Neural crest cell (in vitro differentiated cells): Measurements from ENCODE around the gene TEAD3. TPM values are rescaled to one million over a fixed set of nuclear protein-coding genes. Genes with fewer than 3 reads are reported as not detected.

ENCODE experiments used
- DNase-seq: peaks from one replicate; pipeline ENCODE4 v3.0.0; 2021; ENCODE audit warnings: low read depth, mixed read lengths, low spot score
- H3K27ac Mint-ChIP-seq: one replicate; pipeline ENCODE4 v1.8.0; 2021; ENCODE audit warnings: mild to moderate bottlenecking, mixed read lengths; ENCODE audit not compliant: unreplicated experiment
- H3K27me3 Mint-ChIP-seq: 2 replicates; pipeline ENCODE4 v1.8.0; 2021; ENCODE audit warnings: low read depth, mild to moderate bottlenecking, mixed read lengths
- H3K36me3 Mint-ChIP-seq: 2 replicates; pipeline ENCODE4 v1.8.0; 2021; ENCODE audit warnings: low read depth, mild to moderate bottlenecking, mixed read lengths
- H3K4me1 Mint-ChIP-seq: 2 replicates; pipeline ENCODE4 v1.8.0; 2021; ENCODE audit warnings: mixed read lengths
- H3K4me3 Mint-ChIP-seq: one replicate; pipeline ENCODE4 v1.8.0; 2021; ENCODE audit warnings: mild to moderate bottlenecking, mixed read lengths
- H3K9me3 Mint-ChIP-seq: 2 replicates; pipeline ENCODE4 v1.8.0; 2021; ENCODE audit warnings: mixed read lengths
- total RNA-seq: library from RNA; stranded (reverse); gene quantifications from 2 replicates; pipeline ENCODE4 v1.2.1, GENCODE V29; 2021
- TF ChIP-seq, protein P1 (sequence below): fragments of 200-600 bp; sonication (generic); conservative IDR thresholded peaks from 2 replicates; pipeline ENCODE4 v1.5.0; 2021; ENCODE audit warnings: antibody characterized with exemption, mild to moderate bottlenecking

Gene TEAD3
- total RNA-seq, 1 donor from 2014 or later, result 19.2 TPM

DNA sequence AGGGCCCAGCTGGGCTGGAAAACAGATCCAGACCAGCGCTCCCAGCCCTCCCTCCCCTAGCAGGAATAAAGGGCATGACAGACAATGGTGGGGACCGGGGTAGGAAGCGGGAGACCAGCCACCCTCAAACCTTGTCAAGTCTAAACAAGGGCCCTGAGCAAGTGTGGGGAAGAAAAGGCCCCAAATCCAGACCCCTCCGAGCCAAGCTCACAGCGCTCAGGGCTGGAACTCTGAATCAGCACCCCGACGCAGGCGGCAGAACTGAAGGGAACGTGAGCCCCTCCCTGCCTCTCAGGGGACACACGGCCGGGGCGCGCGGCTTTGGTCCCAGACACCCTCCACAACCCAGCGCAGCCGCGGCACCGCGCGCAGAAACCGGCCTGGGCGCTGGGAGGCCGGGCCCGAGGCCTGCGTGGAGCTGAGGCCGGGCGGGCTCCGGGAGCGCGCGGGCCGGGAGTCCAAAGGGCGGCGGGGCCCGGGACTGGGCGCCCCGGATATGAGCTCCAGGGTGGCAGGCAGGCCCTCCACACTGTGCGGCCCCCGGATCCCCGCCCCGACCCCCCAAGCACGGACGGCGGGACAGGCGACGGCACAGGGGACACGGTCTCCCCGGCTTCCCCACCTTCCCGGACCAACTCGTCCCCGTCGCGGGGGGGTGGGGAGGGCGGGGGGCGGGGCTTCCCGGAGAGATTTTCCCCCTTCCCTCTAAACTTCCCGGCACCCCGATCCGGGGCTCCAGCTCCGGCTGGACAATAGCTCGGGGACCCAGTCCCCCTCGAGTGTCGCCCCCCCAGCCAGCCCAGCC is 641 bp downstream of the TEAD3 start:
- Mint-ChIP-seq H3K4me3 (peak overlapping the region; percentile 95), H3K27ac (peak overlapping the region; percentile 52), H3K27me3 (peaks cover 5% of the 10 kb centered on the region), H3K36me3 (no peaks in the 10 kb centered on the region), H3K4me1 (peaks cover 57% of the 10 kb centered on the region), H3K9me3 (no peaks in the 10 kb centered on the region)
- DNase-seq, result peak; percentile 37
- TF ChIP-seq, protein P1, sequence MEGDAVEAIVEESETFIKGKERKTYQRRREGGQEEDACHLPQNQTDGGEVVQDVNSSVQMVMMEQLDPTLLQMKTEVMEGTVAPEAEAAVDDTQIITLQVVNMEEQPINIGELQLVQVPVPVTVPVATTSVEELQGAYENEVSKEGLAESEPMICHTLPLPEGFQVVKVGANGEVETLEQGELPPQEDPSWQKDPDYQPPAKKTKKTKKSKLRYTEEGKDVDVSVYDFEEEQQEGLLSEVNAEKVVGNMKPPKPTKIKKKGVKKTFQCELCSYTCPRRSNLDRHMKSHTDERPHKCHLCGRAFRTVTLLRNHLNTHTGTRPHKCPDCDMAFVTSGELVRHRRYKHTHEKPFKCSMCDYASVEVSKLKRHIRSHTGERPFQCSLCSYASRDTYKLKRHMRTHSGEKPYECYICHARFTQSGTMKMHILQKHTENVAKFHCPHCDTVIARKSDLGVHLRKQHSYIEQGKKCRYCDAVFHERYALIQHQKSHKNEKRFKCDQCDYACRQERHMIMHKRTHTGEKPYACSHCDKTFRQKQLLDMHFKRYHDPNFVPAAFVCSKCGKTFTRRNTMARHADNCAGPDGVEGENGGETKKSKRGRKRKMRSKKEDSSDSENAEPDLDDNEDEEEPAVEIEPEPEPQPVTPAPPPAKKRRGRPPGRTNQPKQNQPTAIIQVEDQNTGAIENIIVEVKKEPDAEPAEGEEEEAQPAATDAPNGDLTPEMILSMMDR, result no peak

GRCh38 chr6:35495258-35496035 is 1.4 kb downstream of the TEAD3 start:
- TF ChIP-seq, protein P1, result no peak
- DNase-seq, result peak; percentile 40
- H3K4me1 Mint-ChIP-seq, result peaks cover 59% of the 10 kb centered on the region

DNA sequence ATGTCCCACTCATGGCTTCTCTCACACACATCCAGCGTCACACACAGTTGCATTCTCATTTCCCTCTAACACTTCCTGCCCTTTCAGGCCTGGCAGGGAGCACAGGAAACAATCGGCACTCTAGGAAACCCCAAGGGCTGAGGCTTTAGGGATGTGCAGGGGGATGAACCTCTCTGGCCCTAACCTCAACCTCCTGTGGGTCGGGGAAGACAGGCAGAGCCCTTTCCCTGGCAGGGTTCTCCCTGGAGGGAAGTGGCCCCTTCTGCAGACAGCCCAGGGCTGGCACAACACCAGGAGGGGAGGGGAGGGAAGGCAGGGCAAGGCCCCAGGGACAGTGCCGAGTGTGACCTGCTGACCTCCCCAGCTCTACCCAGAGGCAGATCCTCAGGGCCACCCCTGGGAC is 2.7 kb downstream of the TEAD3 start:
- DNase-seq, result no peak
- Mint-ChIP-seq H3K27ac (no peak overlapping the region), H3K27me3 (peaks cover 5% of the 10 kb centered on the region), H3K36me3 (no peaks in the 10 kb centered on the region), H3K4me3 (peak overlapping the region; percentile 69), H3K9me3 (no peaks in the 10 kb centered on the region), H3K4me1 (peaks cover 61% of the 10 kb centered on the region)
- TF ChIP-seq, protein P1, result no peak

More at GRCh38 chr6:35495258-35496035, 1.4 kb downstream of the TEAD3 start:
- no peaks in the 10 kb centered on the region for H3K9me3 Mint-ChIP-seq
- H3K4me3 Mint-ChIP-seq, result peak overlapping the region; percentile 95
- H3K36me3 Mint-ChIP-seq, result no peaks in the 10 kb centered on the region
- H3K27me3 Mint-ChIP-seq, result peaks cover 5% of the 10 kb centered on the region
- peak overlapping the region; percentile 52 for H3K27ac Mint-ChIP-seq

- peaks cover under 1% of the 10 kb centered on the region for H3K27me3 Mint-ChIP-seq
- no peaks in the 10 kb centered on the region for H3K36me3 Mint-ChIP-seq
- DNase-seq, result no peak
- H3K27ac Mint-ChIP-seq, result no peak overlapping the region
- peaks cover 60% of the 10 kb centered on the region for H3K4me1 Mint-ChIP-seq
- no peaks in the 10 kb centered on the region for H3K9me3 Mint-ChIP-seq
- TF ChIP-seq, protein P1, result no peak
- peak overlapping the region; percentile 69 for H3K4me3 Mint-ChIP-seq
Measured at GRCh38 chr6:35493307-35493983, 3.4 kb downstream of the TEAD3 start.

DNA sequence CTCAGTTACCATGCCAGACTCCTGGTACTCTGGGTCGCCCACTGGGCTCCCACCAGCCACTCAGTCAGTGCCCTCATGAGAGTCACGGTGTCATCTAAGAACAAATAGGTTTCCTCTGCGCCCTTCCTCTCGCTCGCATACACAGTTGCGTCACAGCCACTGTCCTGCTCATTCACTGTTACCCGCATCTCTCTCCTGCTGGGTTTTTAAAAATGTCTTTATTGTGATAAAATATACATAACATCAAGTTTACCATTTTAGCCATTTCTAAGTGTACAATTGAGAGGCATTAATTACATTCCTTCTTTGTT is 4.0 kb downstream of the TEAD3 start:
- Mint-ChIP-seq H3K27ac (no peak overlapping the region), H3K27me3 (no peaks in the 10 kb centered on the region), H3K4me1 (peaks cover 62% of the 10 kb centered on the region), H3K4me3 (peak overlapping the region; percentile 80), H3K36me3 (no peaks in the 10 kb centered on the region), H3K9me3 (no peaks in the 10 kb centered on the region)
- DNase-seq, result no peak
- TF ChIP-seq, protein P1, result no peak
